GM21515 (cell line): Measurements from ENCODE around the gene LIN7B.

Experiments used
- ATAC-seq: cut with Tn5 transposase; IDR thresholded peaks from one replicate; pipeline ENCODE4 v1.9.1; 2021; ENCODE audit not compliant: unreplicated experiment

Gene LIN7B

GRCh38 chr19:49094505-49095482 lies 19.4 kb upstream of the LIN7B start:
- no peak for ATAC-seq

GRCh38 chr19:49097453-49098288 lies 16.5 kb upstream of the LIN7B start:
- ATAC-seq = no peak

- no peak for ATAC-seq
Measured at GRCh38 chr19:49098795-49099194, 15.4 kb upstream of the LIN7B start.

- no peak for ATAC-seq
Measured at GRCh38 chr19:49101160-49101559, 13.0 kb upstream of the LIN7B start.

GRCh38 chr19:49102303-49102702 lies 11.9 kb upstream of the LIN7B start:
- ATAC-seq = no peak

GRCh38 chr19:49103331-49104085 lies 10.7 kb upstream of the LIN7B start:
- ATAC-seq = no peak

- no peak for ATAC-seq
Measured at GRCh38 chr19:49104229-49104864, 9.8 kb upstream of the LIN7B start.

- ATAC-seq = no peak
Measured at GRCh38 chr19:49106648-49107135, 7.5 kb upstream of the LIN7B start.

GRCh38 chr19:49107625-49108459 lies 6.3 kb upstream of the LIN7B start:
- ATAC-seq = no peak

GRCh38 chr19:49109051-49109450 lies 5.1 kb upstream of the LIN7B start:
- ATAC-seq = no peak

- ATAC-seq = no peak
Measured at GRCh38 chr19:49109569-49110233, 4.5 kb upstream of the LIN7B start.

GRCh38 chr19:49110567-49110966 lies 3.6 kb upstream of the LIN7B start:
- ATAC-seq = no peak

- ATAC-seq = no peak
Measured at GRCh38 chr19:49111218-49111998, 2.8 kb upstream of the LIN7B start.

GRCh38 chr19:49114630-49115363 lies 627 bp downstream of the LIN7B start:
- no peak for ATAC-seq

- no peak for ATAC-seq
Measured at GRCh38 chr19:49116544-49116943, 2.4 kb downstream of the LIN7B start.

GRCh38 chr19:49117677-49118564 lies 3.8 kb downstream of the LIN7B start:
- no peak for ATAC-seq
